NCI-H1436 (cell line): ENCODE data around the gene FILIP1.
A peak's percentile ranks its signal among the peaks of the same experiment; 100 is the strongest.

ENCODE experiments used
- DNase-seq: peaks from one replicate; lab custom pipeline; 2025; lab: John Stamatoyannopoulos, UW

FILIP1 gene

DNA sequence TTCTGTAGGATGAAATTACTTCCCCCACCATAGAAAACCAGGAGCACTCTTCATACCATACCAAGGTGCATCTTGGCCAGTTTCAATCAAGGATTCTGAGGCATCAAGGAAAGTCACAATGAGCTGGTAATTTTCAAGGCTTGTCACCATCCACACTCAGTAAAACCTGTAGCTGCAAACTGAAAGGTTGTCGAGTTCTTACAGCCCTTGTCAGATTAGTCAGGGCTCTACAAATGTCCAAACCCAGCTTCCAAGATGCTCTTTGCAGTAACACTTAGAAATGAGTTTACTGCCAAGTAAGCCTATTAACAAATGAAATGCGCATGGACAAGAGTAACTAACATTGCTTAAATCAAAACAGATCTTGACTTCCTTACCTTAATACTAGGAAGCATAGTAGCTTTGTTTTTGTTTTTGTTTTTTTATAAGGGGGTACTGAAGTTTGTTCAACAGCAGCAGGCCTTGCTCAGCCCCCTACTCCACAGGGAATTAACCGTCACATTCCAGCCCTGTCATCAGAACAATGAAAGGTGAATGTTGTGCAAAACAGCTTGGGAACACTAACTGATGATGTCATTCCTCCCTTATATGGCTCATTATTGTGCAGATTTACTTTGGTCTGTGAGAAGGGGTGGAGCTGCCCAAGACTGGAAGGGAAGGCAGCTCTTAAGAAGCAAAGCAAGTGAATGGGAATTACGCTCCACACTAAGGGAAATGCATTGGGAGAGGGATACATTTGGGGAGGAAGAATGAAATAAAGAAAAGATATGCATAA lies 159.1 kb downstream of the FILIP1 start:
- DNase-seq = no peak

DNA sequence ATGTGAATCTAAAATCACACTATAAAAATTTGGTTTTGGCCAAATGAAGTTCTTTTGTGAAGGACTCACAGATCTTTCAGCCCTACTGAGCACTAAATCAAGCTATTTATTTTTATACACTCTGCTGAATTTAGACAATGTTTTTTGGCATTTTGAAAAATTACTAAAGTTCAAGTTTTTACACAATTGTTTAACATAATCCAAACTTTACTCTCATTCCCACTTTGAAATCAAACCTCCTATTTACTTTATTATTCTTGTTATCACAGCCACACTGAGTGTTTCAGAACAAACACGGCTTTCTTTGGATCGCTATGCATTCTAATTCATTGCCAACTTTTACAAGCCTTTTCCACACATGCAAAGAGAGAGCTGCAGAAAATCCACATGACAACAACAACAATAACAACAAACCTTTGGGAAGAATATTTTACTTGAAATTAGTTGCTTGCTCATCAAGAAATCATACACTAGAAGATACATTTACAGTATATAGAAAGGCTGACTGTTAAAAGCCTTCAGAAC lies 159.9 kb downstream of the FILIP1 start:
- DNase-seq = no peak

DNA sequence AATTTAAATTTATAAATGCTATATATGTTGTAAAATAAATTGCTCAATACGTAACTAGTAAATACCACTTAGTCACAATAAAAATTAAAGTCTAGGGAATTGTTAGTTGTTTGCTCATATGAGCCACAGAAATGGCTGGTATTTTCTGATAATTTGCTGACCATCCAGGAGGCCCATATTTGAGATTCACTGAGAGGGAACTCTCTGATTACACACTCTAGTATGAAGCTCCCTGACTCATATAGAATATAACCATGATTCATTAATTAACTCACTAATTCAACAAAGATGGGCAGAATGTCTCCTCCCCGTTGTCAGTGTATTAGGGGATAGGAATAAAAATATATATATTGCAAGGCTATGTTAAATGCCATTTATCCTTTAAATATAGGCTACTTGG lies 162.4 kb downstream of the FILIP1 start:
- DNase-seq = no peak

DNA sequence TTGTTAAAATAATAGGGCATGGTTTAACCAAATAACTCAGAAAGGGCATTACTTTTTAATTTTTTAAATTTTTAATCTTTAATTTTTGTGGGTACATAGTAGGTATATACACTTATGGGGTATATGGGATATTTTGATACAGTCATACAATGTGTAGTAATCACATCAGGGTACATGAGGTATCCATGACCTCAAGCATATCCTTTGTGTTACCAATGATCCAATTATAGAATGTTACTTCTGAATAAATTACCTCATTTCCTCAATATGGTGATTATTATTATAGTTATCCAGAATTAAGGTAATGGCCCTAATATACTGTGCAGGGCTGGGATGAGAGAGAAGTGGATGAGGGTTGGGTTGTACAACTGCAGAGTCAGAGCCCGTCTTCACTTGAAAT lies 163.9 kb downstream of the FILIP1 start:
- DNase-seq = no peak

DNA sequence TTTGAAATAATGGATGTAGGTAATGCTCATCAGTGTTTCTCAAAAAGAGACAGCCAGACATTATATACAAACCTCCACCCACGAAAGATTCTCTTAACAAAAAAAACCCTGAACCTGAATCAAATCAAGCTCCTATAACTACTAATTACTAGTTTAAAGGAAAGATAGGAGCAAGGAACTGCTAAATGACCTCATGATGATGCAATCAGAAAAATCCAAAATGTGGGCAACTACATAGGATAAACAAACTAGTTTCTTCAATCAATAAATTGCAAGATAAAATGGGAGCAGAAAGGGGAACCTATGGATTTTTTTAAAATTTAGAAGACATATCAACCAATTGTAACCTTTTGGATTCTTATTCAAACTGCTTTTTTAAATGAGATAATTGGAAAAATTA lies 165.8 kb downstream of the FILIP1 start:
- DNase-seq = no peak

DNA sequence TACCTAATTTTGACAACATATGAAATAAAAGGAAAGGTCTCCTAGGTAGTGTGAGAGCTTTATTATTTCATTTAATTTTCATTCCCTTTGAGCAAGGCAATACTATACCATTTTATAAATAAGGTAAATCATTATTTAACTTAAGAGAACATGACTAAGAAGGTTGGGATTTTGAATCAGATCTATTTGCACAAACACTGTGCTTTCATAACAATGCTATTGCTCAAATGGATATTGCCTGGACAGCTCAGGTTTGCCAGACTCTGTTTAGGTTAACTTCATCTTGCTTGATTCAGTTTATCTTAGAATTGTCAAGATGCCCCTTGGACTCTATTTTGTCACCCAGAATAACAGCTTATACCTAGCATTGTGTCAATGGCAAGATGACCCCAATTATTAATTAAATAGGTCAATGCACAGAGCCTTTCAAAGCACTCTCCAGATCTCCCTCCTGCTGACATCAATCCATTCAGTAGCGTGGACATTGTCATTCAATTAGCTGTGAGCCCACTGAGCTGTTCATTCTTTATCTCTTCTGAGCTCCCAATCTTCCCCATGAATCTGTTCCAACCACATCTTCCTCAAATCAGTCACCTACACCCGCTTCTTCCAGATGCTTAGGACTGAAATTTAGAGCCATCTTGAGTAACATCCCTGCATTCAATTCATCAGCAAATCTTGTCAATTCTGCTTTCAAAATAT lies 166.9 kb downstream of the FILIP1 start:
- DNase-seq = no peak

DNA sequence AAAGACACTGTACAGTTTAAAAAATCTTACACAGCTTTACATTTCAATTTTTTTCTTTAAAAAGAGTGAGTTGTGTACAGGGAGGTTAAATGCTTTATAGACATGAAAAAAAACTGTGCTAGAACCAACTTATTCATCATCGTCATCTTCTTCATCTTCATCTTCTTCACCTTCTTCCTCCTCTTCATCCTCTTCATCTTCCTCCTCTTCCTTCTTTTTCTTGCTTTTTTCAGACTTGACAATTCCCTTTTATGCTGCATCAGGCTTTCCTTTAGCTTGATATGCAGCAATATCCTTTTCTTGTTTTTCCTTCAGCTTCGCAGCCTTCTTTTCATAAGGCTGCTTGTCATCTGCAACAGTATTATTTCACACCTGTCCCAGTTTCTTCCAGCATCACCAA lies 174.7 kb downstream of the FILIP1 start:
- no peak for DNase-seq

DNA sequence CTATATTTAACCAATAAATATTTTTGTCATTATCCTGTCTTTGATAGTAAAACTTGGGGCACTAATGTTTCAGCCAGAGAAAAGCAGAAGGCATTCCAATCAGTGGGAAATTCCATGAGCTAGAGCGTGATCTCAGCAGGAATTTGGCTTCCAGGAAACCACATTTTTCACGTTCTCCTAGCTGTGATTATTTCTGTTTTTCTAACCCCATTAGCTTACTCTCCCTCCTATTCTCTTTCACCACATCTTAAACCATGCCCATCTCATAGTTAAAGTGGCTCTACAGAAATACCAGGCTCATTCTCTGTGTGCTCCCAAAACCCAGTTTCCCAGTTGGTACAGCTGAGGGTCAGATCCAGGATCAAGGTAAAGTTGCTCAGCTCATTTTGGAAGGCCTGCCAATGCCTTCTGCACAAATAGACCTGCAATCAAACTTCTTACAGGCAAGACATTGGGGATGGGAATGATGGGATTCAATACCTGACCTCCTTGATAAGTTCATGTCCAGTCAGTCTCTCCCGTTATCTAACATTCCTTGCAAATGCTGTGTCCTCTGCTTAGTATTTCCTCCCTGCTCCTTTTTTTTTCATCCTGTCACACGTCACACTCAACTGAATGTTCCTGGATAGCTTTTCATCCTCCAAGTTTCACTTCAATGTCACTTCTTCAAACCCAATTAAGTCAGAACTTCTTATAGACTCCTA lies 175.9 kb downstream of the FILIP1 start:
- no peak for DNase-seq

DNA sequence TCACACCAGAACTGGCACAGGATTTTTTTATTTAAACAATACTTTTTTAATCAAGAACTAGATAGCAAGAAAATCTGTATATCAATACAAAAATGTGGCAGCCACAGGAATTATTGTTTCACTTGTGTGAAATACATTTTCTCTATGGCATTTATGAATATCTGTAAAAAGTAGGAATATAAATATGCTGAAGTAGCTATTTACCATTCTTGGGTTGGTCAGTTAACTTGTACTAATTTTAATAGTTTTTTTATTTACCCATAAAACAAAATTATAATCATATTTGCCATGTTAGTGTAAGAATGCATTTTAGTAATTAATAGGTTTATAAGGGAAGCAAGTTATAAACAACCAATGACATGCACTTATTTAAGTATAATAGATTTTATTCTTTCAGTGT lies 177.6 kb downstream of the FILIP1 start:
- no peak for DNase-seq

DNA sequence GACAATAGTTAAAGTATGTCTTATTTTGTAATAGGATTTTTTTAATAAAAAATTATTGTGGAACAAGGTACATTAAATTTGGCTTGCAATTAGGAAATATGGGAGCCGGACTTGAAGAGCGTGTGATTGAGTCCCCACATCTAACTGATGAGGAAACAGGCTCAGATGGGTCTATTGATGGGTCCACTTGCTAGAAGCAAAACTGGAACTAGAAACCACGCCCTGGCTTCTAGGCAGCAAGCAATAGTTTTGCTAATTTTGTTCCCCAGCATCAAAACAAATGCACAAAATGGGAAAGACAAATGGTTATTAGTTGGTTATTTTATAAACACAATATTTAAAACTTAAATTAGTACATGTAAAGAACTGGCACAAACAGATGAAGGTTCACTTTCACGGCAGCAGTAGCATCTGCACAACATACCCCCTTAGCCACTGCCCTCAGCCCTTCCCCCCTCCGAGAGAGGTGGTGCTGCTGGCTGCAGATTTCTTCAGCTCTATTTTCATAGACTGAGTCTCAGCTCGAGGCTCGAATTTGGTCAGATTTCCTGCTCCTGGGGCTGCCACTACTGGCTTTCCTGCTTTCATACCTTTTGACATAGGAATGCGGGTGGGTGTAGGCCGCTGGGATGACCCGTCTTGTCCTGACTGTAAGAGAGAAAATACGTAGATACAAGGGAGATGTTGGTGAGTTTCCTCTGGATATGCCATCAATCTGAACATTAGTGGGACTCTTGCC lies 185.2 kb downstream of the FILIP1 start:
- DNase-seq = no peak

DNA sequence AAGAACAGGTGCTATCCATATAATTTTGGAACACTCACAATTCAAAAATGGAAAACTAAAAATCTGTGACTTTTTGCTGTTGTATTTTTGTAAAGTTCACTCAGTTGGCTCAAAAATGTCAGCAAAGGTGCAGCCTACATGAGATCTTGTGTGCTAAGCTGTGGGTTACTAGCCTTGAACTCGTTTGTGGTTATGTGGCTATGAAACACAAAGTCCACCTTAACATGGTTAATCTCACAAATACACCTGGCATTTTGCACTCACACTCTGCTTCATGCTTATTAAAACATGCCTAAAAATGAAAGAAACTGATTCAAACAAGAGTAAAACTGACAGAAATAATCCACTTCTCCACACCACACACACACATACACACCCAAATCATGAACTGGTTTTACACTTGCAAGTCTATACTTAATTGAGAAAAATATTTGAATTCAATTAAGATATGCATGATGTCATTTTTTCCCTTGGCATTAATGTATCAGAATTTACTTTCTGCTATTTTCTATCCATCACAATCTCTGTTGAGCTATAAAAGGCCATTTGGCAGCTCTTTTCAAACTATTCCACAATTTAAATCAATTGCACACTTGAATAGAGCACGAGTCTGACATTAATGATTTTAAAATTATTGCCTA lies 186.1 kb downstream of the FILIP1 start:
- no peak for DNase-seq

DNA sequence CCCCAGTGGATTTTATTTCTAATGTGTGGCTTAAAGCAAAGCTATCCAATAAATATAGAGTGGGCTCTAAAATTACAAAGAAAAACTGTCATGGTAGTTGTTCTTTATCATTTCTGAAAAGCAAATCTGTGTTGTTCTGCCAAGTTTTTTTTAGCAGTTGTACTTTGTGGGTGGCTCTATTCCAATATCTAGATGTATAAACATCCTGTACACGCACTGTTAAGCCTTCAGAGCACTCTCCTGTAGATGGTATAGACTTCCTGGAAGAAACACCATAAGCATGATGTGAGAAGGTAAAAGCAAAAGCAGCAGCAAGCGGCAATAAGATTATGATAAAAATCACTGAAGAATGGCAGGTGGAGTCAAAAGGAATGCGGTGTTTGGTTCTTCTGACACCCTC lies 187.5 kb downstream of the FILIP1 start:
- DNase-seq = no peak

DNA sequence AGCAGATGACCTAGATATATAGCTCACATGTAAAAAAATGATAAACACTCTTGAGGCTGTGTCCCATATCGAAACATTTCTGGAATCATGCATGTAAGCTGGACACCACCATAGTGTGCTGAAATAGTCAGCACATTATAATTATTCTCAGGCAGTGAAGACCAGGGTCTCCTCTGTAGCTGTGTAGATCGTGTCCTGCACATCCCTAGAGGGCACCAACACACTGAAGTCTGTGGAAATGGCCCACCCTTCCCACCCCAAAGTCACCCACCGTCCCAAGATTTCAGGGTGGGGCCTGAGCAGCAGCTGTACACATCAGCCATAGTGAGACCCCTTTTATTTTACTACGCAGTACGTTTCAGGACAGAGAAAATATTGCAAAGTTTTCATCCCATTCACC lies 188.0 kb downstream of the FILIP1 start:
- DNase-seq = no peak

DNA sequence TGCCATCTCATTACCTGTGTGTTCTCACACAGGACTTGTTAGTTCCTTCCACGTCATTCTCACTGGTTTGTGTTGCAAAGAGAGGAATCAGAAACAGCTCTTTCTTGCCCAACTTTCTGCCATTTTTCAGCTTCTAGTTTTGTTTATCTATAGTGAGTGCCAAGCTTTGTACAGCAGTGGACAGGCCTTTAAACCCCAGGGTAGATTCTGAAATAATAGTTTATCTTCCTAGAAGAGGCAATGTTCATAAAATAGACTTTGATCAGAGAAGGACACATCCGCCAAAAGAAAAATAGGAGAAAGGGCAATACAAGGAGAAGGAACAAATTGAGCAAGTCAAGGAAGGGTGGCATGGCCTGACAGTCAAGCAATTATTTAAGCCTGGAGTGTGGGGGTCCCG lies 191.3 kb downstream of the FILIP1 start:
- DNase-seq = no peak

DNA sequence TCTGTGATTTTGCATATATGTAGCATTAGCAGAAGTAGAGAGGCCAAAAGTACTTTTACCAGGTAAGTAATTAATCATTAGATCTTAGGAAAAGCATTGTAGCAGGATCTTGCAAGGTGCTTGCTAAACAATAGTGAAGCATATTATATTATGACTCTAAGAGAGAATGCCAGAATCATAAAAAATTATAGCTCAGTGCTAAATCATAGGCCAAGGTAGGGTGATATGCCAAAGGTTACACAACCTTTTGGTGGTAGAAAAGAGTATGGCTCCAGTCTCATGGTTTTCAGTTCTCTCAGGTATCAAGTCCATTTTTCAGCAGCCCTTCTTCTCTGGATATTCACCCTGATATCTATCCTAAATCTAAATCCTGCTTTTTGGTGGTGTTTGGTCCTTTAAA lies 192.1 kb downstream of the FILIP1 start:
- DNase-seq = no peak

DNA sequence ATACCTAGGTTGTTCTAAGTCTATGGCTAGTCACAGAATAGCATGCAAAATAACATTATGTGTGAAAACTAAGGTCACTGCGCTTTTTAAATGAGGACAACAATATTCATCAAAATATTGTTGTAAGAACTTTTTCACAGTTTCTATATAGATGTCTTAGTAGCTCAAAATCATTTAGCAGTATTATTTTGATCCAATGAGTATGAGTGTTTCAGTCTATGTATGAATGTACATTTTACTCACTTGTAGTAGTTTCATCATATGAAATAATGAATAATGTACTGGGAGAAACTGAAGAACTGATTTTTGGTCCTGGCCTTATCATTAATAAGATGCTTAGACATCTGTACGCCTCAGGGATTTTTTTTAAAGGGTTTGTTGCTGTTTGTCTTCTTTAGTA lies 192.5 kb downstream of the FILIP1 start:
- no peak for DNase-seq

DNA sequence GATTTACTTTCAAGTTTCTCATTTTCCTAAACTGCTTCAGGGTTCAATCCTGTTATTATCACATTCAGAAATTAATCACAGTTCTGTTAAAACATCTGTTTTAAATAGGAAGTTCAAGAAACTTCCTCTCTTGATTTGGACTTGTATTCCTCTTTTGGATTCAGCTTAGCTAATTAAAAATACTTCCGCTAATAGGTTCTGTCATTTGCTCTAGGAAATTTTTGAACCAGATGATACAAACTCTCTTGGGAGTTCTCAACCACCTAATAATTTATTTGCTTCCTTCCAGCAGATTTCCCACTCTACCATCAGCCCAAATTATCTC lies 193.1 kb downstream of the FILIP1 start:
- DNase-seq = no peak

DNA sequence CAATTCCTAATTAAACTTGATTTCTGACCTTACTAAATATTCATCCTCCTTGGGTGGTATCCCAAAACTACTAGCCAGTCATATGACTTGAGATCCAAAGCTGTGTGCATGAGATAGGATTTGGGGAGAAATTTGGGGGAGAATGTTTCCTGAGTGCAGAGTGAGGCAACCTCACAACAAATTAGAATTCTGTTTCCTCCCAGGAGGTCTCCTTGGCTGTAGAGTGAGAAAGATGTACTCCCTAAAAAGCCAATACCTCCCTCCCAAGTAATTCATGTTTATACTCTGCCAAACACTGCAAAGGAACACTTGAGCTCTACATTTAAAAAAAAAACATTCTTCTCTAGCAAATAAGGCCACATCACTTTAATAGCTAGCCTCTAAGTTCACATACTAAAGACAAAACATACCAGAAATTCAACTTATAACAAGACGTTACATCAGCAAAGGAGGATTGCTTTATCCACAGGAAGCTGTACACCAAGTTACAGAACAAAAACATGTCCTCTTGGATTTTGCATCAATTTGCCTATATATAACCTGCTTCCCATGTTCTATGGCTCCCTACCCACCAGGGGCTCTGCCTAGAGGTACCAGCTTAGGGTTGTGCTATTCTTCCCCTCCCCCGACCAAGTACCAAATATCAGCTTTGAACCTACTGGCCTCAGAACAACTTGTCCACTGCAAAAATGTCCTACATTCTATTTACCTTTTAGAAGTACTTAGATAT lies 193.6 kb downstream of the FILIP1 start:
- DNase-seq = no peak

DNA sequence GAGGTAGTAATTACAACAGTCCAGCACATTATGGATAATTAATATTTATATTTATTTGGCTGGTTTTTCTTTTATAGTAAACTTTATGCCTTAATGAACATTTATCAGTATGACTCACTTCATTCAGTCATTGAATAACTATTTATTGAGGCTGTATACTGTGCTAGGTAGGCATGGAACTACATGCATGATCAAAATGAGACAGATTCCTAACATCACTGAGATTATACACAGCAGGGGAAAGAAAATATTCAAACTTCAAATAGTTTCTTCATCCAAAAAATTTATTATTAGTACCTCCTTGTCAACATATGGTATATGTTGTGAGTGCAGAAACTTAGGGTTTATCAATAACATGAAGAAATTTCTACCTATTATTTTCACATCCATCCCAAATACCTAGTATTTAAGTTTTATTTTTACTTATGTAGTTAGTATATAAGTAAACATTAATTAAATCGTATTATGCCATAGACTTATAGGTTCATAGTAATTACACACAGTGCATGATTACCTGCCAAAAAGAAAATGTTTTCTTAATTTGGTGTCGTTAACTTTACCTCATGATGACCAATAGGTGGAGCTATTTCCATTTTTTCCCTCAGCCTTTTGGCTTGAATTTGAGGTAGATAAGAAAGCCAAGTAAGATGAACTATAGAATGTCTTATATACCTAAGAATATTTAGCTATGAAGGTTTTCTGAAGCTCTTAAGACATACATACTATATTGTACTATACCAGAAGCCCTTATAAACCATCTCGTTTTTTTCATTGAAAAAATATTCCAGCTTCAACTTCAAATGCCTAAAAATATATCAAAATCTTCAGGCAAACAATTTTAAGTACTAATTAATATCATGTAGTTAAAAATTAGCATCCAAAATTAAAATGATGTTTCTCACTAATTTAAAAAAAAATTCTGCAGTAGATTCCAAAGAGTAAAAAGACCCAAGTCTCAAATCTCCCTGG lies 196.5 kb downstream of the FILIP1 start:
- DNase-seq = peak; percentile 48

DNA sequence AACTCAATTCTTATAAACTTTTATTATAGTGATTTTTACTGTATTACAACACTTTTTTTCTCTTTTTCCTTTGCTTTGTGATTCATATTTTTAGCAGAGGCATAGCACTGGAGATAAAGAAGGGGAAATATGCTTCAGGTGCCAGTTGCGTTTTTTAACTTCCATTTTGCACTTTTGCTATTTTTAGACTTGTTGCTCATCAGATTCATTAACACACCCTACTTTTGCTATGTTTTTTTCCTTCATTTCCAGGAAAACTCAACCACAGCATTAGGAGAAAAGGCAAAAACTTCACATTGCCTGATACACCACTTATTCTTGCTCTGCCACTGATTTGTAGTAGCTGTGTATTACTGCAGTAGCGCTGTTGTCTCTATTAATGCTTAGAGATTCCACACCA lies 201.0 kb downstream of the FILIP1 start:
- DNase-seq = no peak
